Measurements from ENCODE around the gene EIPR1. TPM values are rescaled to one million over a fixed set of nuclear protein-coding genes. Genes with fewer than 3 reads are reported as not detected.

The EIPR1 gene
- total RNA-seq, 1 donor from 2014 or later: 27.8 TPM

DNA sequence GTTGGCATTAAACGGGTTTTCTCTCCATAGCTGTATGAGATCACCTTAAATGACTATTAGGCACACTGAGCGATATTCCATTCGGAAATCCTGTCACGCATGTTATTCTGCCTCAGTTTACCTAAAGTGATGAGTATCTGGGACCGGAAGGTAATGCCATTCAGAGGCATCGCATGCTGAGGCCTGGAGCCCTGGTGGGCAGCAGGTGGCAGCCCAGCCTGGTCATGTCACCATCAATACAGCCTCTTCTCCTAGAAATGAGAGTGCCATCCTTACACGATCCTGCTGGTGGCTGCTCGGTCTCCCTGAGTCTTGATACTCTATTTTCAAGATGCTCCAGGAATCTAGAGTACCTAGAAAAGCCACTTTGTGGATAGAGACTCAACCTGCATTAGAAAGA, 119.8 kb downstream of the EIPR1 start:
- no peaks in the 10 kb centered on the region for H3K9me3 ChIP-seq (ENCODE audit: insufficient read depth, low read depth, low read length)
- H3K27me3 ChIP-seq (ENCODE audit: insufficient read depth, low read length): no peaks in the 10 kb centered on the region
- no peak for FAIRE-seq
- TF ChIP-seq, protein P1, sequence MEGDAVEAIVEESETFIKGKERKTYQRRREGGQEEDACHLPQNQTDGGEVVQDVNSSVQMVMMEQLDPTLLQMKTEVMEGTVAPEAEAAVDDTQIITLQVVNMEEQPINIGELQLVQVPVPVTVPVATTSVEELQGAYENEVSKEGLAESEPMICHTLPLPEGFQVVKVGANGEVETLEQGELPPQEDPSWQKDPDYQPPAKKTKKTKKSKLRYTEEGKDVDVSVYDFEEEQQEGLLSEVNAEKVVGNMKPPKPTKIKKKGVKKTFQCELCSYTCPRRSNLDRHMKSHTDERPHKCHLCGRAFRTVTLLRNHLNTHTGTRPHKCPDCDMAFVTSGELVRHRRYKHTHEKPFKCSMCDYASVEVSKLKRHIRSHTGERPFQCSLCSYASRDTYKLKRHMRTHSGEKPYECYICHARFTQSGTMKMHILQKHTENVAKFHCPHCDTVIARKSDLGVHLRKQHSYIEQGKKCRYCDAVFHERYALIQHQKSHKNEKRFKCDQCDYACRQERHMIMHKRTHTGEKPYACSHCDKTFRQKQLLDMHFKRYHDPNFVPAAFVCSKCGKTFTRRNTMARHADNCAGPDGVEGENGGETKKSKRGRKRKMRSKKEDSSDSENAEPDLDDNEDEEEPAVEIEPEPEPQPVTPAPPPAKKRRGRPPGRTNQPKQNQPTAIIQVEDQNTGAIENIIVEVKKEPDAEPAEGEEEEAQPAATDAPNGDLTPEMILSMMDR (IDR thresholded peaks at IDR 0.05; ENCODE audit: insufficient read depth, low read depth, low read length): no peak
- H3K4me3 ChIP-seq (ENCODE audit: insufficient read depth, low read depth, low read length): no peak overlapping the region
- H3K9me3 Mint-ChIP-seq (ENCODE audit: unreplicated experiment): no peaks in the 10 kb centered on the region
- no peak overlapping the region for H3K9ac ChIP-seq (ENCODE audit: low read length)
- no peaks in the 10 kb centered on the region for H3K27me3 Mint-ChIP-seq (ENCODE audit: low read depth, unreplicated experiment)
- H3K36me3 ChIP-seq (ENCODE audit: insufficient read depth, low read length): no peaks in the 10 kb centered on the region
- H3K4me1 Mint-ChIP-seq (ENCODE audit: low read depth, unreplicated experiment): peaks cover 9% of the 10 kb centered on the region
- H3K79me2 ChIP-seq (ENCODE audit: insufficient read depth, low read length): no peaks in the 10 kb centered on the region
- H4K20me1 ChIP-seq (ENCODE audit: insufficient read depth, low read length): peaks cover 32% of the 10 kb centered on the region
- H3K27ac ChIP-seq (ENCODE audit: low read depth, low read length): no peak overlapping the region
- DNase-seq (ENCODE audit: low read depth): no peak
- H3K36me3 Mint-ChIP-seq (ENCODE audit: low read depth, unreplicated experiment): peaks cover 9% of the 10 kb centered on the region
- no peak overlapping the region for H3K27ac Mint-ChIP-seq (ENCODE audit: unreplicated experiment)
- H2AFZ ChIP-seq (ENCODE audit: low read depth, low read length): no peak overlapping the region
- H3K4me1 ChIP-seq (ENCODE audit: insufficient read depth, low read length): no peaks in the 10 kb centered on the region
- H3K4me3 Mint-ChIP-seq (ENCODE audit: unreplicated experiment): no peak overlapping the region
- peak overlapping the region; percentile 74 for H3K4me2 ChIP-seq (ENCODE audit: low read length)

DNA sequence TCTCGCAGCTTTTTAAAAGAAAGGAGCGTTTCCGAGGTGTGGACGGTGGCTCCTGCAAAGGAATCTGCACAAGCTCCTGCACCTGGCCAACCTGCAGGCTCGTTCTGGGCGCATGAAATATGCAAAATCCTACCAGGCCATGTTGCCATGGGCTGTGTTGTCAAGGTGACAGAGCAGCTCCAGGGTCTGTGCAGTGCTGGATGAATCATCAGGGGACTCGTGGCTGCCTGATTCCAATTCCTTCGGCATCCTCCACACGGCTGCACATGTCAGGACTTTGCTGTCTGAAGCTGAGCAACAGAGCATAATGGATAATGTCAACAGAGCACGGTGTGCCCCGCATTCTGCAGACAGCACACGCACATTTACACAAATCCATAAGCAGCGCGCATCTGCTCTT, 120.5 kb downstream of the EIPR1 start:
- no peaks in the 10 kb centered on the region for H3K27me3 Mint-ChIP-seq (ENCODE audit: low read depth, unreplicated experiment)
- Histone ChIP-seq H3K9me3 (ENCODE audit: insufficient read depth, low read depth, low read length) (no peaks in the 10 kb centered on the region), H4K20me1 (ENCODE audit: insufficient read depth, low read length) (peaks cover 30% of the 10 kb centered on the region), H3K36me3 (ENCODE audit: insufficient read depth, low read length) (no peaks in the 10 kb centered on the region), H3K27me3 (ENCODE audit: insufficient read depth, low read length) (no peaks in the 10 kb centered on the region), H3K4me3 (ENCODE audit: insufficient read depth, low read depth, low read length) (no peak overlapping the region), H3K4me1 (ENCODE audit: insufficient read depth, low read length) (no peaks in the 10 kb centered on the region), H3K79me2 (ENCODE audit: insufficient read depth, low read length) (no peaks in the 10 kb centered on the region), H2AFZ (ENCODE audit: low read depth, low read length) (no peak overlapping the region), H3K9ac (ENCODE audit: low read length) (no peak overlapping the region), H3K4me2 (ENCODE audit: low read length) (peak overlapping the region; percentile 74), H3K27ac (ENCODE audit: low read depth, low read length) (no peak overlapping the region)
- no peak overlapping the region for H3K27ac Mint-ChIP-seq (ENCODE audit: unreplicated experiment)
- FAIRE-seq (no peak), DNase-seq (ENCODE audit: low read depth) (peak; percentile 64)
- peaks cover 9% of the 10 kb centered on the region for H3K36me3 Mint-ChIP-seq (ENCODE audit: low read depth, unreplicated experiment)
- H3K4me3 Mint-ChIP-seq (ENCODE audit: unreplicated experiment): no peak overlapping the region
- H3K9me3 Mint-ChIP-seq (ENCODE audit: unreplicated experiment): no peaks in the 10 kb centered on the region
- no peak for TF ChIP-seq EZH2 (IDR thresholded peaks at IDR 0.05; ENCODE audit: insufficient read depth, low read length)
- TF ChIP-seq, protein P1 (IDR thresholded peaks at IDR 0.05; ENCODE audit: insufficient read depth, low read depth, low read length): no peak
- H3K4me1 Mint-ChIP-seq (ENCODE audit: low read depth, unreplicated experiment): peaks cover 9% of the 10 kb centered on the region

DNA sequence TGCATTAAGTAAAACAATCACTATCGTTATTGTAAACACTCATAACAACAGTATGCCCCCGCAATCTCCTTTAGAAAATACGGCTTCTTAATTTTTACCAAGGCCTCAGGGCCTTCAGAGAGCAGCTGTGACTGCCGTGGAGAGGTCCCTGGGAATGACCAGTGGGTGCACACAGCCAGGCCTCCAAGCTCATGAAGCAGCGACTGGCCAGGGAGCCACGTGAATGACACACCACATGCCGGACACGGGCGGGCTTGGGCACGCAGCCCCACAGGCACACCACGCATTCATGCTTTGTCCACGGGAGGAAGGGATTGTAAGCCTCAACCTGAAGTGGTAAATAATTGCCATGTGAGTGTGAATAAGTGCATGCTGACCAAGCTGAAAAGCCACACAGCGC, 121.0 kb downstream of the EIPR1 start:
- peaks cover 2% of the 10 kb centered on the region for H3K9me3 Mint-ChIP-seq (ENCODE audit: unreplicated experiment)
- H3K9me3 ChIP-seq (ENCODE audit: insufficient read depth, low read depth, low read length): no peaks in the 10 kb centered on the region
- no peak overlapping the region for H3K9ac ChIP-seq (ENCODE audit: low read length)
- no peak overlapping the region for H3K27ac Mint-ChIP-seq (ENCODE audit: unreplicated experiment)
- no peaks in the 10 kb centered on the region for H3K27me3 Mint-ChIP-seq (ENCODE audit: low read depth, unreplicated experiment)
- H2AFZ ChIP-seq (ENCODE audit: low read depth, low read length): no peak overlapping the region
- peaks cover 7% of the 10 kb centered on the region for H3K36me3 Mint-ChIP-seq (ENCODE audit: low read depth, unreplicated experiment)
- no peaks in the 10 kb centered on the region for H3K79me2 ChIP-seq (ENCODE audit: insufficient read depth, low read length)
- H3K27me3 ChIP-seq (ENCODE audit: insufficient read depth, low read length): no peaks in the 10 kb centered on the region
- no peaks in the 10 kb centered on the region for H3K4me1 ChIP-seq (ENCODE audit: insufficient read depth, low read length)
- no peak overlapping the region for H3K4me3 Mint-ChIP-seq (ENCODE audit: unreplicated experiment)
- no peak for DNase-seq (ENCODE audit: low read depth)
- H3K4me3 ChIP-seq (ENCODE audit: insufficient read depth, low read depth, low read length): no peak overlapping the region
- H4K20me1 ChIP-seq (ENCODE audit: insufficient read depth, low read length): peaks cover 25% of the 10 kb centered on the region
- H3K4me1 Mint-ChIP-seq (ENCODE audit: low read depth, unreplicated experiment): peaks cover 9% of the 10 kb centered on the region
- no peaks in the 10 kb centered on the region for H3K36me3 ChIP-seq (ENCODE audit: insufficient read depth, low read length)
- no peak overlapping the region for H3K27ac ChIP-seq (ENCODE audit: low read depth, low read length)
- no peak overlapping the region for H3K4me2 ChIP-seq (ENCODE audit: low read length)
- FAIRE-seq: no peak
- TF ChIP-seq, protein P1 (IDR thresholded peaks at IDR 0.05; ENCODE audit: insufficient read depth, low read depth, low read length): no peak
- TF ChIP-seq EZH2 (IDR thresholded peaks at IDR 0.05; ENCODE audit: insufficient read depth, low read length): no peak
